K562 (cell line): ENCODE data around the gene PURA. TPM values are rescaled to one million over a fixed set of nuclear protein-coding genes. Genes with fewer than 3 reads are reported as not detected.

ENCODE experiments used
- ATAC-seq: fragments of 200-7000 bp; cut with Tn5 transposase; 3 replicates; pipeline ENCODE4 v1.9.1; 2020; ENCODE audit warnings: moderate library complexity
- BruUV-seq: library from RNA; stranded (reverse); fragments of 400-500 nt; replicated peaks from 2 replicates; lab custom pipeline; 2021; lab: Mats Ljungman, UMichigan
- CTCF ChIA-PET: fragments of 300-600 bp; formaldehyde crosslinking; extraction: SDS; loops from one replicate; lab custom pipeline; 2021; ENCODE audit warnings: low intra/inter-chr PET ratio; lab: Yijun Ruan, JAX
- POLR2A ChIA-PET: fragments of 300-600, 350-650 bp; sonication (Branson Sonifier 250); formaldehyde crosslinking; extraction: SDS; loops from one replicate; lab custom pipeline; 2021; ENCODE audit warnings: antibody characterized with exemption, inconsistent platforms; lab: Yijun Ruan, JAX
- DNase-seq, 4 experiments: peaks; one replicate each; pipeline versions ENCODE4 v3.0.0 to v3.0.0-alpha.2; 2011 to 2018; ENCODE audit warnings: low spot score in 3 of 4, mixed read lengths in 3 of 4; ENCODE audit errors: extremely low read depth in 1 of 4
- FAIRE-seq: peaks from 2 replicates; lab custom pipeline; 2011; peaks lifted over from hg19 to GRCh38; lab: Jason Lieb, UNC
- H2AFZ ChIP-seq: 2 replicates; pipeline ENCODE4 v1.6.0; 2011; ENCODE audit warnings: low read depth, low read length, control low read depth, inconsistent platforms
- H3K27ac ChIP-seq: fragments of 200-600 bp; 3 replicates; pipeline ENCODE4 v1.8.0; 2011; ENCODE audit warnings: low read depth, mild to moderate bottlenecking, control low read depth, inconsistent platforms, low read length, moderate library complexity, mixed read lengths; ENCODE audit errors: extremely low read depth
- H3K27me3 ChIP-seq, 2 experiments: fragments of 300-600 bp in 1 of 2; 2 replicates in 1 of 2; 3 replicates in 1 of 2; pipeline versions ENCODE4 v1.6.0 to v1.8.0; 2011; ENCODE audit warnings: inconsistent platforms in 2 of 2, low read length in 2 of 2, mild to moderate bottlenecking in 1 of 2, mixed read lengths in 1 of 2, moderate library complexity in 1 of 2; ENCODE audit not compliant: control insufficient read depth in 2 of 2, insufficient read depth in 2 of 2
- H3K36me3 ChIP-seq: fragments of 300-600 bp; 3 replicates; pipeline ENCODE4 v1.8.0; 2011; ENCODE audit warnings: mild to moderate bottlenecking, low read length, inconsistent platforms; ENCODE audit not compliant: control insufficient read depth, insufficient read depth
- H3K4me1 ChIP-seq, 2 experiments: fragments of 200-600 bp in 1 of 2; replicated peaks in 1 of 2; 2 replicates in 1 of 2; 3 replicates in 1 of 2; pipeline versions ENCODE4 v1.5.1 to v1.8.0; 2011; ENCODE audit warnings: inconsistent platforms in 2 of 2, low read length in 2 of 2, mild to moderate bottlenecking in 1 of 2, mixed read lengths in 1 of 2, moderate library complexity in 1 of 2; ENCODE audit not compliant: control insufficient read depth in 2 of 2, insufficient read depth in 2 of 2
- H3K4me2 ChIP-seq: 2 replicates; pipeline ENCODE4 v1.6.1; 2011; ENCODE audit warnings: low read length, control low read depth, inconsistent platforms, mixed read lengths; ENCODE audit not compliant: insufficient read depth
- H3K4me3 ChIP-seq: fragments of 200-600 bp; sonication (generic), shearing (Covaris generic); 2 replicates; pipeline ENCODE4 v1.5.1; 2016; ENCODE audit warnings: control low read depth, inconsistent platforms
- H3K79me2 ChIP-seq: fragments of 200-600 bp; 3 replicates; pipeline ENCODE4 v1.8.0; 2011; ENCODE audit warnings: low read length, inconsistent platforms; ENCODE audit not compliant: control insufficient read depth, insufficient read depth
- H3K9ac ChIP-seq, 2 experiments: 2 replicates each; pipeline versions ENCODE4 v1.6.0 to v1.6.1; 2011; ENCODE audit warnings: low read depth in 2 of 2, low read length in 2 of 2, control low read depth in 1 of 2, inconsistent platforms in 1 of 2, mild to moderate bottlenecking in 1 of 2, mixed read lengths in 1 of 2; ENCODE audit not compliant: insufficient read depth in 1 of 2
- H3K9me1 ChIP-seq: one replicate; pipeline ENCODE4 v1.6.0; 2011; ENCODE audit warnings: inconsistent platforms, mild to moderate bottlenecking, low read length, moderate library complexity; ENCODE audit not compliant: control insufficient read depth, insufficient read depth
- H3K9me3 ChIP-seq: replicated peaks from 2 replicates; pipeline ENCODE4 v1.5.1; 2011; ENCODE audit warnings: low read depth, low read length, inconsistent platforms; ENCODE audit not compliant: control insufficient read depth, insufficient read depth
- H4K20me1 ChIP-seq: replicated peaks from 2 replicates; pipeline ENCODE4 v1.6.1; 2011; ENCODE audit warnings: low read length, inconsistent platforms, mixed read lengths; ENCODE audit not compliant: control insufficient read depth, insufficient read depth
- ATF7 ChIP-seq: fragments of 450-650 bp; IDR thresholded peaks from 2 replicates; pipeline ENCODE4 v1.7.1; 2014; ENCODE audit warnings: mild to moderate bottlenecking, moderate library complexity
- CCNT2 ChIP-seq: IDR thresholded peaks from 2 replicates; pipeline ENCODE4 v1.6.1; 2011; ENCODE audit warnings: borderline replicate concordance, low read depth, mild to moderate bottlenecking, moderate library complexity, mixed read lengths, low read length; ENCODE audit not compliant: insufficient read length; ENCODE audit errors: extremely low read depth
- CHD1 ChIP-seq: fragments of 200-600 bp; sonication (generic); IDR thresholded peaks from one replicate; pipeline ENCODE4 v1.6.1; 2012; ENCODE audit warnings: mild to moderate bottlenecking, moderate library complexity, low read length, inconsistent platforms
- HNRNPL ChIP-seq: fragments of 200-400 bp; formaldehyde crosslinking; IDR thresholded peaks from 2 replicates; pipeline ENCODE4 v1.6.1; 2017; ENCODE audit warnings: low read depth, mild to moderate bottlenecking, low read length
- MAFG ChIP-seq: fragments of 450-650 bp; conservative IDR thresholded peaks from 2 replicates; pipeline ENCODE4 v1.6.1; 2016; ENCODE audit warnings: missing genetic modification characterization, missing compliant biosample characterization
- SRF ChIP-seq, 2 experiments: fragments of 250-450, 450-650 bp in 1 of 2; sonication (Bioruptor Pico) in 1 of 2; sonication (generic) in 1 of 2; formaldehyde crosslinking; IDR thresholded peaks; 2 replicates each; pipeline versions ENCODE4 v1.5.0 to v1.5.1; 2020 to 2022; ENCODE audit warnings: mild to moderate bottlenecking in 1 of 2, missing genetic modification reagents in 1 of 2
- ZNF436 ChIP-seq: fragments of 250-450, 450-650 bp; sonication (Bioruptor Pico); formaldehyde crosslinking; IDR thresholded peaks from 2 replicates; pipeline ENCODE4 v1.7.0; 2020; ENCODE audit warnings: mild to moderate bottlenecking
- WGBS: fragments of 100-300 bp; shearing (Covaris generic); methylation state at CpG from one replicate; pipeline ENCODE4 v1.1.6; 2016; ENCODE audit warnings: low coverage, mixed read lengths; ENCODE audit not compliant: insufficient coverage; ENCODE audit errors: missing lambda C conversion rate; 5-methylcytosine and 5-hydroxymethylcytosine counted together
- in situ Hi-C: fragments of 300-500 bp; cut with MboI; formaldehyde crosslinking; loops from 4 replicates; pipeline ENCODE4 v1.15.0; 2018; ENCODE audit warnings: inconsistent platforms, mixed read lengths
- intact Hi-C: fragments of 100-400 bp; cut with micrococcal nuclease; formaldehyde crosslinking; loops from 2 replicates; pipeline ENCODE4 v1.14.2; 2022
- polyA plus RNA-seq, 8 experiments: library from polyadenylated mRNA; depleted of rRNA in 4 of 8; stranded (reverse) in 5 of 8; unstranded in 3 of 8; fragments of >200 nt; fragmentation: Nextera tagmentation in 2 of 8; fragmentation: Illumina TruSeq in 1 of 8; extraction: Ambion mirVana in 2 of 8; extraction: Trizol in 1 of 8; gene quantifications; 2 replicates each; pipeline versions ENCODE4 v1.2.1 to v1.2.3, GENCODE V29; 2011 to 2014; ENCODE audit warnings: inconsistent platforms in 1 of 8, missing spikeins in 1 of 8
- total RNA-seq, 7 experiments: library from RNA; depleted of rRNA in 6 of 7; stranded (reverse); fragments of >200 nt in 6 of 7; fragmentation: Illumina TruSeq in 2 of 7; extraction: Trizol in 2 of 7; gene quantifications; 2 replicates each; pipeline versions ENCODE4 v1.2.1 to v1.2.3, GENCODE V29; 2011 to 2021; ENCODE audit warnings: low replicate concordance in 1 of 7
- TF ChIP-seq, protein P1 (sequence below): sonication (generic); formaldehyde crosslinking; IDR thresholded peaks from 2 replicates; pipeline ENCODE4 v1.8.1; 2022; ENCODE audit warnings: missing genetic modification reagents
- TF ChIP-seq, protein P2 (sequence below), 2 experiments: fragments of 450-650 bp; formaldehyde crosslinking in 1 of 2; IDR thresholded peaks; 2 replicates each; pipeline versions ENCODE4 v1.4.0 to v1.6.1; 2014 to 2020; ENCODE audit warnings: mild to moderate bottlenecking in 2 of 2, borderline replicate concordance in 1 of 2, low read depth in 1 of 2
- TF ChIP-seq, protein P3 (sequence below), 3 experiments: IDR thresholded peaks in 2 of 3; conservative IDR thresholded peaks in 1 of 3; 2 replicates each; pipeline ENCODE4 v1.5.1; 2011 to 2012; ENCODE audit warnings: low read length in 3 of 3, mild to moderate bottlenecking in 3 of 3, control low read depth in 2 of 3, improper control_type of control experiment in 1 of 3, inconsistent platforms in 1 of 3, low read depth in 1 of 3, mixed read lengths in 1 of 3, moderate library complexity in 1 of 3; ENCODE audit not compliant: insufficient read depth in 2 of 3

Gene PURA
- total and polyA plus RNA-seq, 9 of the 15 experiments (the other 6 are each of a cell fraction or from before 2014, with no cell fraction given): 3.2 to 11.1 (median 5.4) TPM

DNA sequence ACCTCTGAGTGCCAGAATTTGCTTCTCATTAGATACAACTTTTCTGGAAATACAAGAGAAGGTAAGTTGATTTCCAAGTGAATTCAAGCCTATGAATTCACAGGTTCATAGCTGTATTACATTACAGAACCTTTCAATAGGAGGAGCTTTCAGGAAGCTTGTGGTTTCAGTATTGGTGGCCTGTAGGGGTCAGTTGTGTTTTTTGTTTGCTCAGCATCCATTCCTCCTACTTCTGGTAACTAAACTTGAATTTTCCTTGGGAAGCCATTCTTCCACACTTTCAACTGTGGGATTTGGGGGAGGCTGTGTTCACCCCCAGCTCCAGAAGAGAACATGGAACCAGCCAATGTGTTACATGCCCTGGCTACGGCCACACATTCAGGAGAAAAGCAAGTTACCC lies 55.5 kb downstream of the PURA start:
- no TSS peak for BruUV-seq
- POLR2A ChIA-PET: interaction anchor here (0.7 to 1.6 kb wide), 9 partner anchors 8 to 71 kb away, joined by 3 to 9 read pairs (median 3); no protein-coding TSS in a partner anchor
- no peaks in the 10 kb centered on the region for H3K36me3 ChIP-seq
- 100% methylated on average over 1 of the region's 1 CpG for WGBS
- H3K4me2 ChIP-seq: no peak overlapping the region
- no peak overlapping the region for H3K27ac ChIP-seq
- H3K9ac ChIP-seq: no peak overlapping the region
- peak overlapping the region; percentile 71 for H2AFZ ChIP-seq
- no peaks in the 10 kb centered on the region for H4K20me1 ChIP-seq
- H3K27me3 ChIP-seq: no peaks in the 10 kb centered on the region; a peak in 1 of 5 replicates
- no peaks in the 10 kb centered on the region for H3K79me2 ChIP-seq
- in situ Hi-C loops: loop anchor here (10.0 kb wide), 1 partner anchor 185 kb away; no protein-coding TSS in a partner anchor
- peaks cover 4 to 39% of the 10 kb centered on the region in 2 experiments; a peak in 4 of 5 replicates for H3K4me1 ChIP-seq
- H3K9me3 ChIP-seq: no peaks in the 10 kb centered on the region
- CTCF ChIA-PET: no interaction called here
- H3K4me3 ChIP-seq: no peak overlapping the region
- DNase-seq: peak in 2 of 4 experiments; percentile 49 to 55
- intact Hi-C loops: loop anchor here (1.0 to 5.0 kb wide), 3 partner anchors 58 to 188 kb away; no protein-coding TSS in a partner anchor
- peak; percentile 65 for FAIRE-seq
- peak; percentile 78 for ATAC-seq
- no peaks in the 10 kb centered on the region for H3K9me1 ChIP-seq
- no peak for TF ChIP-seq ZNF436 (CRISPR knock-in tag)
- TF ChIP-seq, protein P1, sequence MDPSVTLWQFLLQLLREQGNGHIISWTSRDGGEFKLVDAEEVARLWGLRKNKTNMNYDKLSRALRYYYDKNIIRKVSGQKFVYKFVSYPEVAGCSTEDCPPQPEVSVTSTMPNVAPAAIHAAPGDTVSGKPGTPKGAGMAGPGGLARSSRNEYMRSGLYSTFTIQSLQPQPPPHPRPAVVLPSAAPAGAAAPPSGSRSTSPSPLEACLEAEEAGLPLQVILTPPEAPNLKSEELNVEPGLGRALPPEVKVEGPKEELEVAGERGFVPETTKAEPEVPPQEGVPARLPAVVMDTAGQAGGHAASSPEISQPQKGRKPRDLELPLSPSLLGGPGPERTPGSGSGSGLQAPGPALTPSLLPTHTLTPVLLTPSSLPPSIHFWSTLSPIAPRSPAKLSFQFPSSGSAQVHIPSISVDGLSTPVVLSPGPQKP (CRISPR knock-in tag): no peak
- 0 out of 2 replicates have a peak, but pooled peaks have one; percentile 16 for TF ChIP-seq ATF7
- TF ChIP-seq, protein P2, sequence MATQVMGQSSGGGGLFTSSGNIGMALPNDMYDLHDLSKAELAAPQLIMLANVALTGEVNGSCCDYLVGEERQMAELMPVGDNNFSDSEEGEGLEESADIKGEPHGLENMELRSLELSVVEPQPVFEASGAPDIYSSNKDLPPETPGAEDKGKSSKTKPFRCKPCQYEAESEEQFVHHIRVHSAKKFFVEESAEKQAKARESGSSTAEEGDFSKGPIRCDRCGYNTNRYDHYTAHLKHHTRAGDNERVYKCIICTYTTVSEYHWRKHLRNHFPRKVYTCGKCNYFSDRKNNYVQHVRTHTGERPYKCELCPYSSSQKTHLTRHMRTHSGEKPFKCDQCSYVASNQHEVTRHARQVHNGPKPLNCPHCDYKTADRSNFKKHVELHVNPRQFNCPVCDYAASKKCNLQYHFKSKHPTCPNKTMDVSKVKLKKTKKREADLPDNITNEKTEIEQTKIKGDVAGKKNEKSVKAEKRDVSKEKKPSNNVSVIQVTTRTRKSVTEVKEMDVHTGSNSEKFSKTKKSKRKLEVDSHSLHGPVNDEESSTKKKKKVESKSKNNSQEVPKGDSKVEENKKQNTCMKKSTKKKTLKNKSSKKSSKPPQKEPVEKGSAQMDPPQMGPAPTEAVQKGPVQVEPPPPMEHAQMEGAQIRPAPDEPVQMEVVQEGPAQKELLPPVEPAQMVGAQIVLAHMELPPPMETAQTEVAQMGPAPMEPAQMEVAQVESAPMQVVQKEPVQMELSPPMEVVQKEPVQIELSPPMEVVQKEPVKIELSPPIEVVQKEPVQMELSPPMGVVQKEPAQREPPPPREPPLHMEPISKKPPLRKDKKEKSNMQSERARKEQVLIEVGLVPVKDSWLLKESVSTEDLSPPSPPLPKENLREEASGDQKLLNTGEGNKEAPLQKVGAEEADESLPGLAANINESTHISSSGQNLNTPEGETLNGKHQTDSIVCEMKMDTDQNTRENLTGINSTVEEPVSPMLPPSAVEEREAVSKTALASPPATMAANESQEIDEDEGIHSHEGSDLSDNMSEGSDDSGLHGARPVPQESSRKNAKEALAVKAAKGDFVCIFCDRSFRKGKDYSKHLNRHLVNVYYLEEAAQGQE (IDR thresholded peaks at IDR 0.05; ENCODE audit: borderline replicate concordance): peak; percentile 50; the same call in 1 of the 2 replicates
- TF ChIP-seq, protein P2 (CRISPR knock-in tag; IDR thresholded peaks at IDR 0.05; ENCODE audit: low read depth): no peak
- TF ChIP-seq, protein P3, sequence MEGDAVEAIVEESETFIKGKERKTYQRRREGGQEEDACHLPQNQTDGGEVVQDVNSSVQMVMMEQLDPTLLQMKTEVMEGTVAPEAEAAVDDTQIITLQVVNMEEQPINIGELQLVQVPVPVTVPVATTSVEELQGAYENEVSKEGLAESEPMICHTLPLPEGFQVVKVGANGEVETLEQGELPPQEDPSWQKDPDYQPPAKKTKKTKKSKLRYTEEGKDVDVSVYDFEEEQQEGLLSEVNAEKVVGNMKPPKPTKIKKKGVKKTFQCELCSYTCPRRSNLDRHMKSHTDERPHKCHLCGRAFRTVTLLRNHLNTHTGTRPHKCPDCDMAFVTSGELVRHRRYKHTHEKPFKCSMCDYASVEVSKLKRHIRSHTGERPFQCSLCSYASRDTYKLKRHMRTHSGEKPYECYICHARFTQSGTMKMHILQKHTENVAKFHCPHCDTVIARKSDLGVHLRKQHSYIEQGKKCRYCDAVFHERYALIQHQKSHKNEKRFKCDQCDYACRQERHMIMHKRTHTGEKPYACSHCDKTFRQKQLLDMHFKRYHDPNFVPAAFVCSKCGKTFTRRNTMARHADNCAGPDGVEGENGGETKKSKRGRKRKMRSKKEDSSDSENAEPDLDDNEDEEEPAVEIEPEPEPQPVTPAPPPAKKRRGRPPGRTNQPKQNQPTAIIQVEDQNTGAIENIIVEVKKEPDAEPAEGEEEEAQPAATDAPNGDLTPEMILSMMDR (IDR thresholded peaks at IDR 0.05 in 2 of 3, conservative IDR thresholded peaks at IDR 0.05 in 1 of 3; ENCODE audit: insufficient read depth in 2 of 3, low read depth in 1 of 3, low read length in 3 of 3): peak; percentile 33 to 69 (median 69); a peak in 5 of 6 replicates
- no peak for TF ChIP-seq CHD1
- TF ChIP-seq MAFG (tag): peak; percentile 79
- TF ChIP-seq CCNT2: no peak
- no peak for TF ChIP-seq SRF (CRISPR knock-in tag; IDR thresholded peaks at IDR 0.05)
- TF ChIP-seq HNRNPL: no peak
